GM23338 (cell line): Measurements from ENCODE around the gene TEX26. TPM values are rescaled to one million over a fixed set of nuclear protein-coding genes. Genes with fewer than 3 reads are reported as not detected.

Experiments
- ATAC-seq: fragments of 200-7000 bp; cut with Tn5 transposase; 3 replicates; pipeline ENCODE4 v1.9.1; 2020
- DNase-seq: peaks from one replicate; pipeline ENCODE4 v3.0.0-alpha.2; 2015; ENCODE audit warnings: low spot score
- H2AFZ ChIP-seq: fragments of 200-600 bp; sonication (generic); 2 replicates; pipeline ENCODE4 v1.8.0; 2016; ENCODE audit warnings: antibody characterized with exemption, mild to moderate bottlenecking, moderate library complexity
- H3F3A ChIP-seq: fragments of 200-600 bp; sonication (generic); replicated peaks from 2 replicates; pipeline ENCODE4 v1.8.0; 2017; ENCODE audit warnings: antibody characterized with exemption, mixed run types, low read depth
- H3K27ac ChIP-seq: fragments of 200-600 bp; sonication (generic); 2 replicates; pipeline ENCODE4 v1.6.1; 2016; ENCODE audit warnings: low read depth
- H3K27me3 ChIP-seq: fragments of 200-600 bp; sonication (generic); 2 replicates; pipeline ENCODE4 v1.8.0; 2016; ENCODE audit warnings: mild to moderate bottlenecking, mixed run types, moderate library complexity; ENCODE audit not compliant: insufficient read depth
- H3K36me3 ChIP-seq: fragments of 200-600 bp; sonication (generic); 2 replicates; pipeline ENCODE4 v1.8.0; 2016; ENCODE audit warnings: mild to moderate bottlenecking; ENCODE audit not compliant: insufficient read depth
- H3K4me1 ChIP-seq: fragments of 200-600 bp; sonication (generic); 2 replicates; pipeline ENCODE4 v1.8.0; 2016; ENCODE audit warnings: mild to moderate bottlenecking, moderate library complexity; ENCODE audit not compliant: insufficient read depth
- H3K4me2 ChIP-seq: fragments of 200-600 bp; sonication (generic); 2 replicates; pipeline ENCODE4 v1.7.1; 2017; ENCODE audit warnings: mixed run types
- H3K4me3 ChIP-seq: fragments of 200-600 bp; sonication (generic); 2 replicates; pipeline ENCODE4 v1.6.1; 2016; ENCODE audit warnings: mixed run types
- H3K79me2 ChIP-seq: fragments of 200-600 bp; sonication (generic); replicated peaks from 2 replicates; pipeline ENCODE4 v1.8.0; 2017; ENCODE audit warnings: mild to moderate bottlenecking; ENCODE audit not compliant: insufficient read depth
- H3K9me2 ChIP-seq: fragments of 200-600 bp; sonication (generic); 2 replicates; pipeline ENCODE4 v1.8.0; 2017; ENCODE audit not compliant: insufficient read depth
- H4K20me1 ChIP-seq: fragments of 200-600 bp; sonication (generic); replicated peaks from 2 replicates; pipeline ENCODE4 v1.8.0; 2017; ENCODE audit warnings: mild to moderate bottlenecking; ENCODE audit not compliant: insufficient read depth
- H3K27ac Mint-ChIP-seq: 2 replicates; pipeline ENCODE4 v1.8.0; 2020; ENCODE audit warnings: inconsistent platforms, mild to moderate bottlenecking, moderate library complexity, mixed read lengths
- H3K27me3 Mint-ChIP-seq: 3 replicates; pipeline ENCODE4 v1.8.0; 2022; ENCODE audit warnings: low read depth, mild to moderate bottlenecking, moderate library complexity, mixed read lengths, inconsistent platforms; ENCODE audit not compliant: insufficient read depth, poor library complexity
- H3K36me3 Mint-ChIP-seq: 3 replicates; pipeline ENCODE4 v1.8.0; 2021; ENCODE audit warnings: low read depth, mild to moderate bottlenecking, inconsistent platforms, moderate library complexity, mixed read lengths
- H3K4me1 Mint-ChIP-seq: 3 replicates; pipeline ENCODE4 v1.8.0; 2020; ENCODE audit warnings: mild to moderate bottlenecking, inconsistent platforms, mixed read lengths
- H3K4me3 Mint-ChIP-seq: 3 replicates; pipeline ENCODE4 v1.8.0; 2021; ENCODE audit warnings: moderate library complexity, mild to moderate bottlenecking, inconsistent platforms, mixed read lengths
- H3K9me3 Mint-ChIP-seq: 3 replicates; pipeline ENCODE4 v1.8.0; 2020; ENCODE audit warnings: moderate library complexity, mild to moderate bottlenecking, inconsistent platforms, mixed read lengths
- CREB1 ChIP-seq: fragments of 250-450 bp; sonication (Bioruptor Pico); IDR thresholded peaks from 2 replicates; pipeline ENCODE4 v1.5.0; 2020; ENCODE audit warnings: low read depth, mild to moderate bottlenecking, moderate library complexity
- CTCF ChIP-seq, 2 experiments: fragments of 200-600 bp in 1 of 2; sonication (generic) in 1 of 2; conservative IDR thresholded peaks; 2 replicates each; pipeline versions ENCODE4 v1.5.1 to v1.6.1; 2016 to 2017; ENCODE audit warnings: antibody characterized with exemption in 2 of 2, low read depth in 2 of 2, mild to moderate bottlenecking in 2 of 2, moderate library complexity in 1 of 2
- ETS1 ChIP-seq: IDR thresholded peaks from 2 replicates; pipeline ENCODE4 v1.6.1; 2016; ENCODE audit warnings: antibody characterized with exemption
- EZH2 ChIP-seq: fragments of 200-600 bp; sonication (generic); IDR thresholded peaks from one replicate; pipeline ENCODE4 v1.8.0; 2017; ENCODE audit warnings: antibody characterized with exemption, mild to moderate bottlenecking, low read depth; ENCODE audit not compliant: unreplicated experiment
- EZH2phosphoT487 ChIP-seq: fragments of 200-600 bp; sonication (generic); IDR thresholded peaks from one replicate; pipeline ENCODE4 v1.8.1; 2018; ENCODE audit warnings: antibody characterized with exemption; ENCODE audit not compliant: unreplicated experiment
- JUNB ChIP-seq: IDR thresholded peaks from one replicate; pipeline ENCODE4 v1.6.1; 2016; ENCODE audit warnings: antibody characterized with exemption; ENCODE audit not compliant: unreplicated experiment
- NANOG ChIP-seq: IDR thresholded peaks from 2 replicates; pipeline ENCODE4 v1.6.1; 2016; ENCODE audit warnings: antibody characterized with exemption, borderline replicate concordance
- POLR2AphosphoS5 ChIP-seq: IDR thresholded peaks from 2 replicates; pipeline ENCODE4 v1.6.1; 2016; ENCODE audit warnings: antibody characterized with exemption, low read depth
- REST ChIP-seq: IDR thresholded peaks from one replicate; pipeline ENCODE4 v1.6.1; 2018; ENCODE audit warnings: antibody characterized with exemption; ENCODE audit not compliant: unreplicated experiment
- STAT1 ChIP-seq: IDR thresholded peaks from one replicate; pipeline ENCODE4 v1.6.1; 2016; ENCODE audit warnings: antibody characterized with exemption; ENCODE audit not compliant: unreplicated experiment
- ZNF114 ChIP-seq: fragments of 250-450 bp; sonication (Bioruptor Pico); IDR thresholded peaks from 2 replicates; pipeline ENCODE4 v1.5.0; 2020; ENCODE audit warnings: mild to moderate bottlenecking, moderate library complexity
- ZNF331 ChIP-seq: fragments of 250-450 bp; sonication (Bioruptor Pico); IDR thresholded peaks from 2 replicates; pipeline ENCODE4 v1.5.0; 2020; ENCODE audit warnings: low read depth, mild to moderate bottlenecking, moderate library complexity
- ZNF462 ChIP-seq: fragments of 250-450 bp; sonication (Bioruptor Pico); IDR thresholded peaks from 2 replicates; pipeline ENCODE4 v1.5.0; 2020; ENCODE audit warnings: mild to moderate bottlenecking, moderate library complexity
- polyA plus RNA-seq: library from polyadenylated mRNA; unstranded; fragments of >200 nt; fragmentation: Nextera tagmentation; extraction: Ambion mirVana; gene quantifications from 2 replicates; pipeline ENCODE4 v1.2.1, GENCODE V29; 2016
- total RNA-seq: library from RNA; depleted of rRNA; stranded (reverse); fragments of >200 nt; shearing (Covaris generic); gene quantifications from 2 replicates; pipeline ENCODE4 v1.2.3, GENCODE V29; 2014

Gene TEX26
- total and polyA plus RNA-seq, 2 experiments from 2014 or later = not detected

GRCh38 chr13:31022928-31023530 lies 90.6 kb downstream of the TEX26 start:
- no peak overlapping the region for H3K4me3 ChIP-seq
- no peaks in the 10 kb centered on the region for H3K36me3 Mint-ChIP-seq
- H3K9me3 Mint-ChIP-seq = no peaks in the 10 kb centered on the region

More at GRCh38 chr13:31022928-31023530, 90.6 kb downstream of the TEX26 start:
- DNase-seq (no peak), ATAC-seq (no peak)
- TF ChIP-seq ZNF462 (CRISPR knock-in tag) = no peak
- TF ChIP-seq ZNF331 (CRISPR knock-in tag) = no peak
- TF ChIP-seq NANOG = no peak
- TF ChIP-seq POLR2AphosphoS5 = no peak
- TF ChIP-seq ZNF114 (CRISPR knock-in tag) = no peak
- no peak for TF ChIP-seq CREB1
- TF ChIP-seq EZH2 = no peak
- TF ChIP-seq REST = no peak
- TF ChIP-seq ETS1 = no peak
- no peak for TF ChIP-seq EZH2phosphoT487
- no peak for TF ChIP-seq CTCF (conservative IDR thresholded peaks at IDR 0.05; ENCODE audit: low read depth in 2 of 2)
- no peak for TF ChIP-seq STAT1
- no peak for TF ChIP-seq JUNB
- H3K27me3 Mint-ChIP-seq = no peaks in the 10 kb centered on the region
- Histone ChIP-seq H4K20me1 (no peaks in the 10 kb centered on the region), H3K27me3 (no peaks in the 10 kb centered on the region), H3K4me1 (no peaks in the 10 kb centered on the region; the same call in 1 of the 2 replicates), H3K36me3 (no peaks in the 10 kb centered on the region), H3K4me2 (no peak overlapping the region), H2AFZ (no peak overlapping the region), H3K9me2 (0 out of 2 replicates have a peak, but pooled peaks cover 6% of the 10 kb centered on the region), H3K27ac (no peak overlapping the region), H3F3A (no peaks in the 10 kb centered on the region), H3K79me2 (no peaks in the 10 kb centered on the region)
- no peak overlapping the region for H3K27ac Mint-ChIP-seq
- H3K4me1 Mint-ChIP-seq = peaks cover 8% of the 10 kb centered on the region
- no peak overlapping the region for H3K4me3 Mint-ChIP-seq
